ENCODE measurements around the gene KCNS3. TPM values are rescaled to one million over a fixed set of nuclear protein-coding genes. Genes with fewer than 3 reads are reported as not detected.

The KCNS3 gene
- total RNA-seq, 1 donor from 2014 or later: 10.0 TPM

- no peak for DNase-seq (ENCODE audit: low spot score)
- H2AFZ ChIP-seq (replicated peaks): no peak overlapping the region
- H3K4me3 ChIP-seq: no peak overlapping the region
- peaks cover 19% of the 10 kb centered on the region for H3K27me3 Mint-ChIP-seq (ENCODE audit: insufficient read depth, low read depth)
- H3K27me3 ChIP-seq: peaks cover 27% of the 10 kb centered on the region
- H3K9ac ChIP-seq: no peak overlapping the region
- H3K9me3 ChIP-seq (ENCODE audit: low read depth): no peaks in the 10 kb centered on the region
- no peaks in the 10 kb centered on the region for H3K4me1 Mint-ChIP-seq
- H3F3A ChIP-seq (ENCODE audit: low read depth): no peaks in the 10 kb centered on the region
- no peaks in the 10 kb centered on the region for H3K4me1 ChIP-seq
- peaks cover 2% of the 10 kb centered on the region for H3K9me3 Mint-ChIP-seq
- no peaks in the 10 kb centered on the region for H4K20me1 ChIP-seq (ENCODE audit: low read depth)
- no peak overlapping the region for H3K27ac ChIP-seq
- no peak overlapping the region for H3K4me3 Mint-ChIP-seq
- no peaks in the 10 kb centered on the region for H3K36me3 ChIP-seq
- H3K27ac Mint-ChIP-seq: no peak overlapping the region
- no peaks in the 10 kb centered on the region for H3K36me3 Mint-ChIP-seq
- no peak for TF ChIP-seq CTCF (IDR thresholded peaks at IDR 0.05)
- TF ChIP-seq EZH2phosphoT487 (IDR thresholded peaks at IDR 0.05): no peak
- no peak for TF ChIP-seq EZH2 (IDR thresholded peaks at IDR 0.05)
- no peaks in the 10 kb centered on the region for H3K79me2 ChIP-seq (ENCODE audit: low read depth)
- no peak overlapping the region for H3K4me2 ChIP-seq
These were observed 6.8 kb upstream of the KCNS3 start for GRCh38 chr2:17871639-17872038.

GRCh38 chr2:17873021-17873420 is 5.4 kb upstream of the KCNS3 start:
- peaks cover 6% of the 10 kb centered on the region for H3K4me1 Mint-ChIP-seq

GRCh38 chr2:17876590-17876989 is 1.9 kb upstream of the KCNS3 start:
- H3K27me3 Mint-ChIP-seq (ENCODE audit: insufficient read depth, low read depth): peaks cover 52% of the 10 kb centered on the region
- peaks cover 7% of the 10 kb centered on the region for H4K20me1 ChIP-seq (ENCODE audit: low read depth)
- H3K4me1 ChIP-seq: peaks cover 3% of the 10 kb centered on the region
- H3K27ac ChIP-seq: no peak overlapping the region
- no peaks in the 10 kb centered on the region for H3K79me2 ChIP-seq (ENCODE audit: low read depth)
- H3K9me3 Mint-ChIP-seq: peaks cover 2% of the 10 kb centered on the region
- H3K36me3 Mint-ChIP-seq: no peaks in the 10 kb centered on the region
- peaks cover 11% of the 10 kb centered on the region for H3K4me1 Mint-ChIP-seq
- H3K9ac ChIP-seq: no peak overlapping the region
- H3K4me3 Mint-ChIP-seq: no peak overlapping the region
- H3F3A ChIP-seq (ENCODE audit: low read depth): peaks cover 14% of the 10 kb centered on the region
- H3K27ac Mint-ChIP-seq: no peak overlapping the region
- H3K9me3 ChIP-seq (ENCODE audit: low read depth): no peaks in the 10 kb centered on the region
- H3K36me3 ChIP-seq: no peaks in the 10 kb centered on the region
- no peak overlapping the region for H3K4me2 ChIP-seq
- H3K27me3 ChIP-seq: peaks cover 66% of the 10 kb centered on the region
- H2AFZ ChIP-seq (replicated peaks): no peak overlapping the region
- TF ChIP-seq EZH2 (IDR thresholded peaks at IDR 0.05): no peak
- TF ChIP-seq EZH2phosphoT487 (IDR thresholded peaks at IDR 0.05): no peak
- TF ChIP-seq CTCF (IDR thresholded peaks at IDR 0.05): no peak
- DNase-seq (ENCODE audit: low spot score): no peak
- H3K4me3 ChIP-seq: no peak overlapping the region

More at GRCh38 chr2:17873021-17873420, 5.4 kb upstream of the KCNS3 start:
- H3K36me3 ChIP-seq: no peaks in the 10 kb centered on the region
- peaks cover 33% of the 10 kb centered on the region for H3K27me3 Mint-ChIP-seq (ENCODE audit: insufficient read depth, low read depth)
- no peak overlapping the region for H2AFZ ChIP-seq (replicated peaks)
- TF ChIP-seq EZH2phosphoT487 (IDR thresholded peaks at IDR 0.05): no peak
- no peak for TF ChIP-seq EZH2 (IDR thresholded peaks at IDR 0.05)
- TF ChIP-seq CTCF (IDR thresholded peaks at IDR 0.05): no peak
- DNase-seq (ENCODE audit: low spot score): no peak
- no peak overlapping the region for H3K4me3 Mint-ChIP-seq
- no peaks in the 10 kb centered on the region for H4K20me1 ChIP-seq (ENCODE audit: low read depth)
- H3K4me2 ChIP-seq: no peak overlapping the region
- peaks cover 2% of the 10 kb centered on the region for H3K9me3 Mint-ChIP-seq
- H3K27ac ChIP-seq: no peak overlapping the region
- no peaks in the 10 kb centered on the region for H3K9me3 ChIP-seq (ENCODE audit: low read depth)
- H3F3A ChIP-seq (ENCODE audit: low read depth): peaks cover 5% of the 10 kb centered on the region
- H3K79me2 ChIP-seq (ENCODE audit: low read depth): no peaks in the 10 kb centered on the region
- H3K27ac Mint-ChIP-seq: no peak overlapping the region
- H3K27me3 ChIP-seq: peaks cover 41% of the 10 kb centered on the region
- no peaks in the 10 kb centered on the region for H3K4me1 ChIP-seq
- no peak overlapping the region for H3K4me3 ChIP-seq
- no peak overlapping the region for H3K9ac ChIP-seq
- no peaks in the 10 kb centered on the region for H3K36me3 Mint-ChIP-seq

Measured in neural progenitor cell (in vitro differentiated cells).